Measurements from ENCODE around the gene CRYBG1.

The CRYBG1 gene

GRCh38 chr6:106519460-106520394 lies 159.2 kb downstream of the CRYBG1 start:
- DNase-seq (ENCODE audit: insufficient read length, low spot score) = peak; percentile 66
- peak; percentile 49 for FAIRE-seq

GRCh38 chr6:106520711-106521401 lies 160.3 kb downstream of the CRYBG1 start:
- no peak for FAIRE-seq
- no peak for DNase-seq (ENCODE audit: insufficient read length, low spot score)

GRCh38 chr6:106522562-106523250 lies 162.2 kb downstream of the CRYBG1 start:
- FAIRE-seq = no peak

GRCh38 chr6:106525107-106525881 lies 164.8 kb downstream of the CRYBG1 start:
- no peak for FAIRE-seq
- no peak for DNase-seq (ENCODE audit: insufficient read length, low spot score)

More at GRCh38 chr6:106522562-106523250, 162.2 kb downstream of the CRYBG1 start:
- DNase-seq (ENCODE audit: insufficient read length, low spot score) = no peak

- DNase-seq (ENCODE audit: insufficient read length, low spot score) = no peak
- FAIRE-seq = no peak
These were observed 165.4 kb downstream of the CRYBG1 start for GRCh38 chr6:106525882-106526275.

GRCh38 chr6:106527117-106527516 lies 166.6 kb downstream of the CRYBG1 start:
- DNase-seq (ENCODE audit: insufficient read length, low spot score) (no peak), FAIRE-seq (no peak)

- no peak for DNase-seq (ENCODE audit: insufficient read length, low spot score)
- FAIRE-seq = no peak
These were observed 167.5 kb downstream of the CRYBG1 start for GRCh38 chr6:106527979-106528378.

- FAIRE-seq = no peak
- DNase-seq (ENCODE audit: insufficient read length, low spot score) = no peak
These were observed 168.0 kb downstream of the CRYBG1 start for GRCh38 chr6:106528521-106528920.

GRCh38 chr6:106529438-106529837 lies 168.9 kb downstream of the CRYBG1 start:
- FAIRE-seq = no peak
- no peak for DNase-seq (ENCODE audit: insufficient read length, low spot score)

GRCh38 chr6:106530026-106530425 lies 169.5 kb downstream of the CRYBG1 start:
- FAIRE-seq (no peak), DNase-seq (ENCODE audit: insufficient read length, low spot score) (no peak)

GRCh38 chr6:106530502-106530901 lies 170.0 kb downstream of the CRYBG1 start:
- no peak for FAIRE-seq
- no peak for DNase-seq (ENCODE audit: insufficient read length, low spot score)

- FAIRE-seq (no peak), DNase-seq (ENCODE audit: insufficient read length, low spot score) (no peak)
These were observed 172.5 kb downstream of the CRYBG1 start for GRCh38 chr6:106533054-106533453.

GRCh38 chr6:106534004-106534403 lies 173.5 kb downstream of the CRYBG1 start:
- no peak for DNase-seq (ENCODE audit: insufficient read length, low spot score)
- no peak for FAIRE-seq

GRCh38 chr6:106534564-106534982 lies 174.1 kb downstream of the CRYBG1 start:
- no peak for FAIRE-seq

GRCh38 chr6:106535012-106535411 lies 174.5 kb downstream of the CRYBG1 start:
- no peak for FAIRE-seq
- no peak for DNase-seq (ENCODE audit: insufficient read length, low spot score)

More at GRCh38 chr6:106534564-106534982, 174.1 kb downstream of the CRYBG1 start:
- no peak for DNase-seq (ENCODE audit: insufficient read length, low spot score)

GRCh38 chr6:106536357-106536756 lies 175.8 kb downstream of the CRYBG1 start:
- no peak for FAIRE-seq
- DNase-seq (ENCODE audit: insufficient read length, low spot score) = no peak

GRCh38 chr6:106536851-106537250 lies 176.3 kb downstream of the CRYBG1 start:
- FAIRE-seq = no peak
- DNase-seq (ENCODE audit: insufficient read length, low spot score) = no peak

- DNase-seq (ENCODE audit: insufficient read length, low spot score) = no peak
- no peak for FAIRE-seq
These were observed 177.1 kb downstream of the CRYBG1 start for GRCh38 chr6:106537662-106538061.

- no peak for FAIRE-seq
- no peak for DNase-seq (ENCODE audit: insufficient read length, low spot score)
These were observed 177.6 kb downstream of the CRYBG1 start for GRCh38 chr6:106538145-106538544.

- FAIRE-seq (no peak), DNase-seq (ENCODE audit: insufficient read length, low spot score) (no peak)
These were observed 179.4 kb downstream of the CRYBG1 start for GRCh38 chr6:106539936-106540335.

Measured in HTR-8/SVneo (cell line).